SU-DHL-6 (cell line): ENCODE measurements around the gene SENP2.

Source experiments
- EZH2phosphoT487 ChIP-seq: fragments of 200-600 bp; sonication (generic), shearing (Covaris generic); conservative IDR thresholded peaks from 2 replicates; pipeline ENCODE4 v1.6.1; 2018; ENCODE audit warnings: mild to moderate bottlenecking, antibody characterized with exemption, low read length, moderate library complexity, mixed read lengths
- TF ChIP-seq, protein P1 (sequence below): fragments of 200-600 bp; sonication (generic); IDR thresholded peaks from one replicate; pipeline ENCODE4 v1.5.1; 2017; ENCODE audit warnings: antibody characterized with exemption, mild to moderate bottlenecking, low read length, moderate library complexity; ENCODE audit not compliant: insufficient read depth, poor library complexity, severe bottlenecking

DNA sequence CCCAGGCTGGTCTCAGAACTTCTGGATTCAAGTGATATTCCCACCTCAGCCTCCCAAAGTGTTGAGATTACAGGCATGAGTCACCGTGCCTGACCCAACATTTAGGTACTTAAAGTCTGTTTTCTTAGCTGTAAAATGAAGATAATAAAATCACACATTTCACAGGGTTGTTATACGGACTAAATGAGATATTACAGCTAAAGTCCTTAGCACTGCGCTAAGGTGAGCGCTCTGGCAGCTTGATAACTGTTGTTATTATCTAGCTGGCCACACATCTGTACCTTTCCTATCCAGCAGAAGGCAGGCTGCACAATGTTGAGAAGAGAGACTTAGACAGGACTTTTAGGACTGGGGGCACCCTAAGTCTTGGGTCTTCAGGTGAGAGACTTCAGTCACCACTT lies 31.0 kb upstream of the SENP2 start:
- TF ChIP-seq, protein P1, sequence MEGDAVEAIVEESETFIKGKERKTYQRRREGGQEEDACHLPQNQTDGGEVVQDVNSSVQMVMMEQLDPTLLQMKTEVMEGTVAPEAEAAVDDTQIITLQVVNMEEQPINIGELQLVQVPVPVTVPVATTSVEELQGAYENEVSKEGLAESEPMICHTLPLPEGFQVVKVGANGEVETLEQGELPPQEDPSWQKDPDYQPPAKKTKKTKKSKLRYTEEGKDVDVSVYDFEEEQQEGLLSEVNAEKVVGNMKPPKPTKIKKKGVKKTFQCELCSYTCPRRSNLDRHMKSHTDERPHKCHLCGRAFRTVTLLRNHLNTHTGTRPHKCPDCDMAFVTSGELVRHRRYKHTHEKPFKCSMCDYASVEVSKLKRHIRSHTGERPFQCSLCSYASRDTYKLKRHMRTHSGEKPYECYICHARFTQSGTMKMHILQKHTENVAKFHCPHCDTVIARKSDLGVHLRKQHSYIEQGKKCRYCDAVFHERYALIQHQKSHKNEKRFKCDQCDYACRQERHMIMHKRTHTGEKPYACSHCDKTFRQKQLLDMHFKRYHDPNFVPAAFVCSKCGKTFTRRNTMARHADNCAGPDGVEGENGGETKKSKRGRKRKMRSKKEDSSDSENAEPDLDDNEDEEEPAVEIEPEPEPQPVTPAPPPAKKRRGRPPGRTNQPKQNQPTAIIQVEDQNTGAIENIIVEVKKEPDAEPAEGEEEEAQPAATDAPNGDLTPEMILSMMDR: no peak
- TF ChIP-seq EZH2phosphoT487: no peak
